Fibroblast of skin of abdomen (primary cell): ENCODE results near the gene CLCN3.
A peak's percentile ranks its signal among the peaks of the same experiment; 100 is the strongest.
"Not testable (repeated sequence)": the region's sequence is repeated elsewhere in the genome, so short reads cannot be mapped to it uniquely, and the experiment has no call there.

Experiments used
- DNase-seq: peaks from one replicate; pipeline ENCODE4 v3.0.0-alpha.2; 2013

The CLCN3 gene

DNA sequence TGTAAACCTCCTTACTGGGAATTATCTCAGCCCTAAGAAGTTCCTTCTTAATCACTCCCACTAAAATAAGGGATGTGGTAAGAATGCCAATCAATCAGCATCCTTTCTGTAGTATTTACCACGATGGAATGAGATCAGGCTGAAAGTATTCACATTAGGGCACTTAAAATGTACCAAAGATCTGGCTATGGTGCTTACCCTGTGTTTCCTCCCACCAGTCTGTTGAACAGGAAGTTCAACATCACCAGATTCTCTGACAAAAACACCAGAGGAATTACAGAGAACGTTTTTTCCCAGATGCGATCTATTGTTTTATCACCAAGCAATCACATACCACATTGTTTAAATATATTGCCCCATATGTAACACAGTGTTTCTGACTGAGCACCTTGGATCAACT, 2.1 kb upstream of the CLCN3 start:
- peak; percentile 83 for DNase-seq

DNA sequence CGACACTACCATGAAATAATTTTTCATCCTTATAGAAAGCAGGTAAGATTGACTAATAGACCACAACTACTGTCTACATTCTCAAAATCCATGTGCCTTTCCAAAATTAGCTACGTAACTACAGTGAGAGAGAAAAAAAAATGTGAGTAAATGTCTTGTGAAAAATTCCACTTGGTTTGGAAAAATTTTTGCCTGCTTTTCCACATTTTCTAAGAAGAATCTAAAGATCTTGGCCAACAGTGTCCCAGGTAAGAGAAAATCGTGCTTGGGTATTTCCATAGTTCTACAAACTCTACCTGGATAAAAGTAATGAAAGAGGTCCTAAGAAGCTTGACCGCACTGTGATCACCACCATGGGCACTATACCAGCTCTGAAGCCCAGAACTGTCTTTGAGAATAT, 1.4 kb upstream of the CLCN3 start:
- no peak for DNase-seq

DNA sequence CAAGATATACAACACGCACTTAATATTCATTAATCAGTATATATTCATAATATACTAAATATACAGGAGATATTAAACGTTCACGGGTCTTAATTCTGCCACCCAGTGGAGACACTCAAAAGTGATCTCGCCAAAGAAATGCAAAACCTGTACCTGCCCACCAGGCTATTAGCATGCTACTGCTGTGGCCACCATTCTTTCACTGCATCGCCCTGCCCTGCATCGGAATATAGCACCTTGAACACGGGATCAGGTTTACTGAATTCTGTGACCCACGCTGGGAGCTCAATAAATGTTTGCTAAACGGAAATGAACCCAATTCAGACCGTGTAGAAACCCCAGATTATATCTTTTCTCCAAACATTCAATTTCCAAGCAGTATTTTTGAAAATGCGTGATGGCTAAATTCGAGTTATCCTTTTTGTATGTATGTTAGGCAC, 840 bp upstream of the CLCN3 start:
- no peak for DNase-seq

DNA sequence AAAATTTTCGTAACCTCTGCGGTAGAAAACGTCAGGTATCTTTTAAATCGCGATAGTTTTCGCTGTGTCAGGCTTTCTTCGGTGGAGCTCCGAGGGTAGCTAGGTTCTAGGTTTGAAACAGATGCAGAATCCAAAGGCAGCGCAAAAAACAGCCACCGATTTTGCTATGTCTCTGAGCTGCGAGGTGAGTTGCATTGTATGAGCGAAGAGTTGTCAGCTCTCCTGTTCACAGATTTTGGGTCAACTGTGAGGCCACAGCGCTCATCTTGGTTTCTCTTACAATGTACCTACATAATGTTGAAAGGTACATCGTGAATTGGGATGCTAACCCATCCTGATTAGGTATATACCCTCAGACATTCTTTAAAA, 486 bp downstream of the CLCN3 start:
- no peak for DNase-seq

DNA sequence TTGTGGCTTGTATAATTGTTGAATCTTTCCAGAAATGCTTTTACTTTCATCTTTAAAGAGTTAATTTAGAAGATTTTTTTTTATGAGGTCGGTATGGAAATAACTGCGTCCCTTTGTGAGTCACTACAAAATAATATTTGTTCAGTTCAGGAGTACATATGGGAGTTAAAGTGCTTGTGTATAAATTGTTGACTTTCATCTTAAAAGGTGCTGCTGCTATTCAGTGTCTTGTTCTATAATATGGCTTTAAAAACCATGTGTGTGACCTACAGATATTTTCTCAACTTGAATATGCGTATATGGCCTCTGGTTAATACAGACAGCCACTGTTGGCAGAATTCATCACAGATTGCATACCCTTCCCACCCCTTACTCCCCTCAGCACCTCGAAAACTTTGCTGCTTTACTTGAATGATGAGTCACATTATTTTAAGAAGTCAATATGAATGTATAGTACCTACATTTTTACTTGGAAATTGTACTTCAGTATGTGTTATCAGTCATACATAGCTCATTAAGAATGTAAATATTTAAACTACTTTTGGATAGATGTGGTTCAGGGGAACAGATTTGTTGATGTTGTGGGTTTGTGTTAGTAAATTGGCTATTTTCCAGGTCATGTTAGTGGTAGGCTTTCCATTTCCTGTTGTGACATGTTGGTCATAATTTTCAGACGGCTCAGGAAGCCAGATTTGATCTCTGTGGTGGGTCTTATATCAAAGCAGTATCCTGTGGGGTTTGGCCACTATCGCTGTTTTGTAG, 1.5 kb downstream of the CLCN3 start:
- DNase-seq: peak; percentile 64

DNA sequence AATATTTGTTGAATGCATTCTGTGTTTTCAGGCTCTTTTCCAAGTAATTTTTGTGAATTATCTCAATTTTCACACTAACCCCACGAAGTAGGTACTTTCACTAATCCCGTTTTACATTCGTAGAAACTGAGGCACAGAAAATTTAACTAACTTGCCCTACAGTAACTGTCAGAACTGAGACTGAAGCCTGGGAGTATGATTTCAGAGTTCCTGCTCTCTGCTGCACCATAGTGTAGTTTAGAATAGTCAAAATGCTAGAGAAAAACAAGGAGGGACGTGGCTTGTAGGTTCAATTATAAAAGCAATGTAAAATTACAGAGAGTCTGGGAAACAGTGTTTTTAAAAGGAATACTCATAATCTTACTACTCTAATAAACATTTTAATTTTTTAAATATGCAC, 2.2 kb downstream of the CLCN3 start:
- no peak for DNase-seq

DNA sequence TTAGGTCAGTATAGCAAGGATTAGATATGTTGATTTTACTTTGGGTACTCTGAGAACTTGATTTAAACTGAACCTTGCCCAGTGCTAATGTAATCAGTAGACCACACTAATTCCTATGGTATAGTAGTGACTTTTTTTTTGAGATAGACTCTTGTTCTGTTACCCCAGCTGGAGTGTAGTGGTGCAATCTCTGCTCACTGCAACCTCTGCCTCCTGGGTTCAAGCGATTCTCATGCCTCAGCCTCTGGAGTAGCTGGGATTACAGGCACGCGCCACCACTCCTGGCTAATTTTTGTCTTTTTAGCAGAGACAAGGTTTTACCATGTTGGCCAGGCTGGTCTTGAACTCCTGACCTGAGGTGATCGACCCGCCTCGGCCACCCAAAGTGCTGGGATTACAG, 3.6 kb downstream of the CLCN3 start:
- DNase-seq: not testable (repeated sequence)

DNA sequence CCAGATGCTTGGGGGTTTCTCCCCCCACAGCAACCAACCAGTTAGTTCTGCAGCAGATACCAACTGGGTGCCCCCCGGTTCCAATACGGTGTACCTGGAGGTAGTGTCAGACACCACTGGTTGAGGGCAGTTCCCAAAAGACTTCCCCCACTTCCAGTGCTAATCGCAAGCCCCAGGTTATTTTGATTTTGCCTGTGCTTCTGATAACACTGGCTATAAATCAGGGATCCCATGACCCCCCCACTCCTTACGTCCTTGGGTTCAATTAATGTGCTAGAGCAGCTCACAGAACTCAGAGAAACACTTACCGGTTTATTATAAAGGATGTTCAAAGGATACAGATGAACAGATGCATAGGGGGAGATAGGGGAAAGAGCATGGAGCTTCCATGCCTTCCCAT, 5.5 kb downstream of the CLCN3 start:
- no peak for DNase-seq

DNA sequence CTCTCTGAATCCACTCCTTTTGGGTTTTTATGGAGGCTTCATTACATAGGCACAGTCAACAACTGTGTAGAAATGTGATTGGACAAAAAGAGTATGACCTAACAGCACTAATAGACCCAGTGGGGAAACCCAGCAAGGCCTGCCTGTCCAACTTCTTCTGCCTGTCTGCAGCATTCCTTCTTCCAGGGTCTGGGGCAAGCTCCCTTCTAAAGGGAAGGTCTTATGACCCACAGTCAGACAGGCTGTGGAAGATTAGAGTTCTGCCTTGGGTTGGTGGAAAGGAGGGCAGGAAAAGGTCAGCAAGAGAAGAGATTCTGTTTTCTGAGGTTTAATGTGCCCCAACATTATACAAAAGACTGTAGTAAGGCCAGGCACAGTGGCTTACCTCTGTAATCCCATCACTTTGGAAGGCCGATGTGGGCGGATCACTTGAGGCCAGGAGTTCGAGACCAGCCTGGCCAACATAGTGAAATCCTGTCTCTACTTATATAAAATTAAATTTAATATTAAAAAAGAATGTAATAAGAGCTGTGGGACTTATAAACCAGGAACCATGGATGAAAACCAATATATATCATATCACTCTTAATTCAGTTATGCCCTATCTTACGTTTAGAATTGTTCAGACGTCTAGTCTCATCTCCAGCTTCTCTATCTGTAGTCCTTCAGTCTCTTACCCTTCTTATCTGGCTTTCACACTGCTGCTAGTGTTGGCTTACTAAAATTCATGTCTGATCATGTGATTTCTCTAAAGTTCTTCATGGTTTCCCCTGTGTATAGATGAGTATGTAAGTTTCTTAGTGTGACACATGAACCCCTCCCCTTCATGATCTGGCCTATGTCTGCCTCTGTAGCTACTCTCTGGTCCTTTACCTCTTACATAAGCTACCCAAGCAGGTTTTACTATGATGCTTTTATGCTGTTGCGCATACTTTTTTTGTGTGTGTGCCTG, 6.2 kb downstream of the CLCN3 start:
- no peak for DNase-seq

DNA sequence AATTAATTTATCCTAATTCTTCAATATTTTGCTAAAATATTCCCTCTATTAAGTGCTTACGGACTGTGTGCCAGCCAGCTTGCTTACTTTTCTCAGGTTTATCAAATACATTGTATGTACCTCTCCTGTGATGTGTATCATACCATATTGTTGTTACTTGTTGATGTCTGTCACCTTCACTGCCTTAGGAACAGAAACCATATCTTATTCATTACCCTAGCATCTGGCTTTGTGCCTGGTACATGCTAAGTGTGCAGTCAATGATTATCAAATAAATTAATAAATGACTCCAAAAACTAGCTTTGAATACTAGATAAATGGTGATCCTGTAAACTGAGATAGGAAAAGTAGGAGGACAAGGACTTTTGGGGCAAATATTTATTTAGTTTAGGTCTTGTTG, 6.9 kb downstream of the CLCN3 start:
- DNase-seq: no peak

DNA sequence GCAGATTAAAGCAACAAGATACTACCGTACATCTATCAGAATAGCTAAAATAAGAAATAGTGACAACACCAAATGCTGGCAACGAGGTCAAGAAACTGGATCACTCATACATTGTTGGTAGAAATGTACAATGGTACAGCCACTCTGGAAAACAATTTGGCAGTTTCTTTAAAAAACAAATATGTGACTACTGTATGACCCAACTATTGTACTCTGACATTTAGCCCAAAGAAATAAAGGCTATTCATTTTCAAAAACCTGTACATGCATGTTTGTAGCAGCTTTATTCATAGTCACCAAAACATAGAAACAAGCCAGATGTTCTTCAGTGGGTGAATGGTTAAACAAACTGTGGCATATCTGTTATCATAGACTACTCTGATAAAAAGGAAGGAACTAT, 8.2 kb downstream of the CLCN3 start:
- no peak for DNase-seq

DNA sequence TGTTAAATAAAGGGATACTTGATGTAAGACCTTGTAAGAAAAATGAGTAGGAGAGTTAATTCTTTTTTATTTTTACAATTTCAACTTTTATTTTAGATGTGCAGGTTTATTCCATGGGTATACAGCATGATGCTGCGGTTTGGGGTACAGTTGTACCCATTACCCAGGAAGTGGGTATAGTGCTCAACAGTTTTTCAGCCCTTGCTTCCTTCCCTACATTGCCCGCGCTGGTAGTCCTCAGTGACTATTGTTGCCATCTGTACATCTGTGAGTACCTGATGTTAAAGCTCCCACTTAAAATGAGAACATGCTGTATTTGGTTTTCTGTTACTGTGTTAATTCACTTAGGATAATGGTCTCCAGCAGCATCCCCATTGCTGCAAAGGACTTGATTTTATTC, 9.7 kb downstream of the CLCN3 start:
- no peak for DNase-seq

DNA sequence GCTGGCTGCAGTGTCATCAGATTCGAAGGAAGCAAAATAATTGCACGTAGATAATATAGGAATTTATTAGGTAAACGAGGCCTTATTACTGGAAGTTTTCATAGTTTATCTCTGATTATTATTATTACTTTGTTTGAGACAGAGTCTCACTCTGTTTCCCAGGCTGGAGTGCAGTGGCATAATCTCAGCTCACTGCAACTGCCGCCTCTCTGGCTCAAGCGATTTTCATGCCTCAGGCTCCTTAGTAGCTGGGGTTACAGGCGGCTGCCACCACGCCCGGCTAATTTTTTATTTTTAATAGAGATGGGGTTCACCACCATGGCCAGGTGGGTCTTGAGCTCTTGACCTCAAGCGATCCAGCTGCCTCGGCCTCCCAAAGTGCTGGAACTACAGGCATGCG, 12.5 kb downstream of the CLCN3 start:
- DNase-seq: no peak

DNA sequence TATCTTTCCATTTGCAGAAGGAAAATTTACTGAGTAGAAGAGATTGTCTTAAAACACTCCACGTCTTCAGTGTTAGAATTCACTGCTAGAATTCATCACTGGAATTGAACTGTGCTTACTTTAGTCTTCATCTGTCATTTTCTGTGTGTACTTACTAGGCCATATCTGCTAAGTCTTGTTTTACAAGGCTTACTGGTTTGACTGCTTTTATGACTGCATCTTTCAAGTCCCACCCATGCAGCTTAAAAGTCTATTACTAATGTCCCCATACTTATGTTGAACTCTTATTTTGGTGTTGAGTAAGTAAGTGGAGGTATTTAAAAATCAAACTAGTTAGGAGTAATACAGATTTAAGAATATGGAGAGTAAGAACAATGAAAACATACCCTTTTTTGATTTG, 14.6 kb downstream of the CLCN3 start:
- no peak for DNase-seq

DNA sequence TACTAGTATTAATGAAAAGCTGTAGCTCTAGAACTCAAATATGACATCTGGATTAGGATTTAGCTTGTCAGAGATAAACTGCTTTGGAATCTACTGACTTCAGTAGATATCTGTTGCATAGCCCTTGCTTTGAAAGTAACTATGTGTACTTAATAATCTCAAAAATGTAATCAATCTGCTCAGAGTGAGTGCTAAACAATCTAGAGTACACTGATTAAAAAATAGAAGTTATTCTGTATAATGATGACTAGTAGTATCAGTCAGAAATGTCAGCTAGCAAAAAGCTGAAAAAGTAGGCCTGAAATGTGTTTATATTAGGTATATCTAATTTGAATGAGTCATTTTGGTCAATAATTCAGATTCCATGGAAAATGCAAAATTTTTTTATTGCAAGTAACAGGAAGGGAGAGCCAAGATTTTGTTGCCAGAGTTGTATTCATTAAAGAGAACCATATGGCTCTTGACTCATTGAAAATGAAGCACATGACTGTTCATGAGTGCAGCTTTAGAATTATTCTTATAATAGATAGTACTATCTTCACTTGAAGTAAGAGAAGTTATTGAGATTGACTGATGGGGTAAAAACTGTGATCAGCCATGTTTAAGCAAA, 20.0 kb downstream of the CLCN3 start:
- DNase-seq: peak; percentile 88

DNA sequence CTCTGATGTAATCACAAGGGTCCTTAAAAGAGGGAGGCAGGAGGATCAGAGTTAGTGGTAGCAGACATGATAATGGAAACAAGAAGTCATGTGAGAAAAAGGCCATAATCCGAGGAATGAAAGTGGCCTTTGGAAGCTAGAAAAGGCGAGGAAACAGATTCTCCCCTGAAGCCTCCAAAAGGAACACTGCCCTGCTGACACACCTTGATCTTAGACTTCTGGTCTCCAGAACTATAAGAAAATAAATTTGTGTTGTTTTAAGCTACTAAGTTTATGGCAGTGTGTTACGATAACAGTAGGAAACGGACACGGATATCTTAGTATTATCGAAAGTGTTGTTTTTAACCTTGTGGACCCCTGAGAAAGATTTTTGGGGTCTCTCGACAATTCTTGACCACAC, 24.4 kb downstream of the CLCN3 start:
- DNase-seq: no peak

DNA sequence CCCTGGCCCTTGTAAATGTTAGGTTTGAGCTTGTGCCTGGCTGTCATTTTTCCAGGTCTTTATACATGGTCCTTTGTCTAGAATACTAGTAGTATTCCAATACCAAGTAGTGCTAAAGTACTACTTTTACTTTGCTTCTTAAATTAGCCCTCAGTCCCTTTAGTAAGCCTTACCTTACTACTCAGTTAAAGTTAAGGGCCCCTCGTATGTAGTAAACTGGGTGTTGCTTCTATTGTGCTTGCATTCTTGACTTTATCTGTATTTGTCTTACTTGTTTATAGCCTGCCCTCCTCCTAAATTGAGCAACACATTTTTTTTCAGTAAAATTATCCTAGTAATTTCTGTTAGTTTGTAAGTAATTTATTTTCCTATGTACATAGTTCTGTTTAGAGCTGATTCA, 25.2 kb downstream of the CLCN3 start:
- DNase-seq: no peak

DNA sequence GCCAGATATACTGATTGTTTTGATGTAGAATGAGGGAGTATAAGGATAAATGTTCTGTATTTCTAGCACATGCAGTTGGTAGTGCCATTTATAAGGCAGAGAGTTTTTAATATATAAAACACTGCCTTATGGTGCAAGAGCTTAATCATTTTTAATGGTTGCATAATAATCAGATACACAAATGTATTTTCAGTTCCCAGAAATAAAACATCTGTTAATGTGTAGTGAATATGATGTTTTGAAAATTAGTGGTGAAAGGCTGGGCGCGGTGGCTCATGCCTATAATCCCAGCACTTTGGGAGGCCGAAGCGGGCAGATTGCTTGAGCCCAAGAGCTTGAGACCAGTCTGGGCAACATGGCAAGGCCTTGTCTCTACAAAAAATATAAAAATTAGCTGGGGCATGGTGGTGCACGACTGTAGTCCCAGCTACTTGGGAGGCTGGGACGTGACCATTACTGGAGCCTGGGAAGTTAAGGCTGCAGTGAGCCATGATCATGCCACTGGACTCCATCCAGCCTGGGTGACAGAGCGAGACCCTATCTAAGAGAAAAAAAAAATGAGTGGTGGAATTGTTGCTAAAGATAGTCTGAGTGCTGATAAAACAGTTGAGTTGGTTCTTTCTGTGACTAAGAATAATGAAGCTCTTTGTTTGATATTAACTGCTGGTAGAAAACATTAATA, 29.3 kb downstream of the CLCN3 start:
- no peak for DNase-seq

DNA sequence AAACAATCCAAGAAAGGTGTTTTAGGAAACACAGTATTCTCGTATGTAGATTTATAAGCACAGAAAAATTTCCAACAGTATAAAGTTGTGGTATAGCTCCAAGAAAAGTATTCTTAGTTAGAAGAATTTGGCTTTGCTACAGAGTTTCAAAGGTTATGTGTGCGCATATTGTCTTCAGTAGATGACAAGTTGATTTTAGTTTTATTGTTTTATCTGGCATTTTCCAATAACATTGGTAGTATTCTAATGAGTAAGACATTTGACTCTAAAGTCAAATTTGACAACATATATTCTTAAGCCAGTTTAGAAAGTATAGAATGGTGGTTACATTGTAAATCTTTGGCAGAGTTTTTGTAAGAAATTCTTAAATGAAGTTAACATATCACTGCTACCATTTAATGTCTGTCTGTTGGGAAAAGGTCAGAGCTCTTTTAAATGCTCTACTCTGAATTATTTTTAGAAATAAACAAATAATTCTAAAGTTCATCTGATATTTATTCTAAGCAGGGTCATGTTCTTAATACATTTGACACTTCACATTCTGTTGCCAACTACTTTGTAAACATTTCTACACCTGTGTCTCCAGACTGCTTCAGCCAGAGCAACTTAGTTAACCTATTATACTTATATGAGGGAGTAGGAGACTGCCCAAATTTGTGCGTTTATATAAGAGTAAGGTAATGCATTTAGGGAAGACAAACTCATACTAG, 30.0 kb downstream of the CLCN3 start:
- DNase-seq: no peak

DNA sequence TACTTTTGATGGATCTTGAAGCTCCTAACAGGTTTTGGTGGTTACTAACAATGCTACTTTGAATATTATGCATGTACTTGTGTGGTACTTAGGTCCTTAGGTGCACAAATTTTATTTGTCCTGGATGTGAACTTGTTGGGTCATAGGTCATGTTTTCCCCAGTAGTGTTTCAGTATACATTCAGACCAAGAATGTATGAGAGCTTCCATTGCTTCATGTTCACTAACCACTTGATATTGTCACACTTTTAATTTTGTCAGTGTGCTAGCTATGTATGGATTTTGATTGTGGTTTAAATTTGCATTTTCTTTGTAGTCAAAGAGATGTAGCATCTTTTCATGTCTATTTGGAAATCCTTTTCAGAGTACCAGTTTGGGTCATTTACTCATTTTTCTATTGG, 32.2 kb downstream of the CLCN3 start:
- no peak for DNase-seq

DNA sequence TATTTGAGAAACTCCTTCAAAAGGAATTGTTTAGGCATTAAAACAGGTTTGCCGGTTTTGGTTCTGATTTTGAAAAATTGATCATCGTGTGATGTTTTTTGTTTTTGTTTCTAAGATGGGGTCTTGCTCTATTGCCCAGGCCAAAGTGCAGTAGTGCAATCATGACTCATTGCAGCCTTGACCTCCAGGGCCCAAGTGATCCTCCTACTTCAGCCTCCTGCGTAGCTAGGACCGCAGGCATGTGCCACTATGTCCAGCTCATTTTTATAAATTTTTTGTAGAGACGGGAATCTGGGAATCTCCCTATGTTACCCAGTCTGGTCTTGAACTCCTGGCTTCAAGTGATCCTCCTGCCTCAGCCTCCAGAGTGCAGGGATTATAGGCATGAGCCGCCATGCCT, 35.0 kb downstream of the CLCN3 start:
- DNase-seq: no peak

DNA sequence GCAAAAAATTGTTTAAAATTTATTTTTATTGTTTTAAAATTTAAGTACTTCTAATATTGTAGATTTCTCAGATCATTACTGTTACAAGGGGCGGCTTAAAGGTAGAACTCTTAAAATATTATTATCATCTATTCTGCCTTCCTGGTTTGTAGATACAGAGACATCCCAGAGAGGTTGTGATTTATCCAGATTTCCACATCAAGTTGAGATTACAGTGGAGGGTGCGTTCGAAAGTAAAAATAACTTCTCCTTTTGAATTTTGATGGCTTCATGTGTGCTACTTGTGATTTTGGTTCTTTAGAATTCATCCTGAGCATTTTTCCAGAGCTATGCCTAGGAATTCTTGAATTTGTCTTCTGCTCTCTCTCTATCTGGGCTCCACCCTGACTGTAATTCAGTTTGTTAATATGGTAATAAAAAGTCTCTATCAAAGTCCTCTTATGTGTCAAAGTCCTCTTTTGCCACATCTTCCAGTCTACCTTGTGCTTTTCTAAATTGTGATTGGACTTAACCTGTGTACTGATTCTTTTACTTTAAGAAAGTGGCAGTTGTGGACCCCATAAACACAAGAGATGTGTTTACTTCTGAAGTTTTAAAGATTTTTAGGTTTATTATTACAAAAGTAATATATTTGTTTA, 37.2 kb downstream of the CLCN3 start:
- no peak for DNase-seq
